Astrocyte (in vitro differentiated cells and primary cell): ENCODE measurements around the gene INPP5A. TPM values are rescaled to one million over a fixed set of nuclear protein-coding genes. Genes with fewer than 3 reads are reported as not detected.
A peak's percentile ranks its signal among the peaks of the same experiment; 100 is the strongest.

Experiments
- DNase-seq: peaks from one replicate; pipeline ENCODE4 v3.0.0-alpha.2; 2010; ENCODE audit warnings: low read depth
- FAIRE-seq: peaks from 2 replicates; lab custom pipeline; 2011; peaks lifted over from hg19 to GRCh38; lab: Jason Lieb, UNC
- H2AFZ ChIP-seq: 2 replicates; pipeline ENCODE4 v1.6.0; 2012; ENCODE audit warnings: low read depth, low read length, inconsistent platforms
- H3K27ac ChIP-seq: 2 replicates; pipeline ENCODE4 v1.5.1; 2011; ENCODE audit warnings: low read depth, low read length, inconsistent platforms
- H3K27me3 ChIP-seq: 2 replicates; pipeline ENCODE4 v1.6.0; 2011; ENCODE audit warnings: low read length, inconsistent platforms; ENCODE audit not compliant: insufficient read depth
- H3K36me3 ChIP-seq: 2 replicates; pipeline ENCODE4 v1.5.1; 2011; ENCODE audit warnings: low read length, inconsistent platforms; ENCODE audit not compliant: insufficient read depth
- H3K4me1 ChIP-seq: 2 replicates; pipeline ENCODE4 v1.5.1; 2011; ENCODE audit warnings: low read length, inconsistent platforms; ENCODE audit not compliant: insufficient read depth
- H3K4me2 ChIP-seq: 2 replicates; pipeline ENCODE4 v1.6.0; 2012; ENCODE audit warnings: low read length, inconsistent platforms
- H3K4me3 ChIP-seq: 2 replicates; pipeline ENCODE4 v1.5.1; 2011; ENCODE audit warnings: low read depth, mild to moderate bottlenecking, low read length, inconsistent platforms; ENCODE audit not compliant: insufficient read depth
- H3K79me2 ChIP-seq: 2 replicates; pipeline ENCODE4 v1.6.0; 2012; ENCODE audit warnings: mild to moderate bottlenecking, low read length, inconsistent platforms; ENCODE audit not compliant: insufficient read depth
- H3K9ac ChIP-seq: 2 replicates; pipeline ENCODE4 v1.6.0; 2012; ENCODE audit warnings: mild to moderate bottlenecking, low read length, inconsistent platforms
- H3K9me3 ChIP-seq: 2 replicates; pipeline ENCODE4 v1.5.1; 2012; ENCODE audit warnings: low read depth, mild to moderate bottlenecking, low read length, inconsistent platforms; ENCODE audit not compliant: insufficient read depth
- H4K20me1 ChIP-seq: 2 replicates; pipeline ENCODE4 v1.6.0; 2012; ENCODE audit warnings: low read length, inconsistent platforms; ENCODE audit not compliant: insufficient read depth
- H3K27ac Mint-ChIP-seq: one replicate; pipeline ENCODE4 v1.8.0; 2021; ENCODE audit warnings: mild to moderate bottlenecking, mixed read lengths; ENCODE audit not compliant: unreplicated experiment
- H3K27me3 Mint-ChIP-seq: one replicate; pipeline ENCODE4 v1.8.0; 2021; ENCODE audit warnings: low read depth, mixed read lengths; ENCODE audit not compliant: unreplicated experiment
- H3K36me3 Mint-ChIP-seq: one replicate; pipeline ENCODE4 v1.8.0; 2021; ENCODE audit warnings: low read depth, mixed read lengths; ENCODE audit not compliant: unreplicated experiment
- H3K4me1 Mint-ChIP-seq: one replicate; pipeline ENCODE4 v1.8.0; 2021; ENCODE audit warnings: low read depth, mixed read lengths; ENCODE audit not compliant: unreplicated experiment
- H3K4me3 Mint-ChIP-seq: one replicate; pipeline ENCODE4 v1.8.0; 2021; ENCODE audit warnings: mild to moderate bottlenecking, moderate library complexity, mixed read lengths; ENCODE audit not compliant: unreplicated experiment
- H3K9me3 Mint-ChIP-seq: one replicate; pipeline ENCODE4 v1.8.0; 2021; ENCODE audit warnings: mild to moderate bottlenecking, mixed read lengths; ENCODE audit not compliant: unreplicated experiment
- CTCF ChIP-seq: IDR thresholded peaks from 2 replicates; pipeline ENCODE4 v1.5.1; 2011; ENCODE audit warnings: low read depth, mild to moderate bottlenecking, inconsistent platforms, low read length, moderate library complexity; ENCODE audit not compliant: insufficient read depth
- EZH2 ChIP-seq: IDR thresholded peaks from 2 replicates; pipeline ENCODE4 v1.6.1; 2012; ENCODE audit warnings: mild to moderate bottlenecking, low read length, inconsistent platforms; ENCODE audit not compliant: insufficient read depth
- total RNA-seq: library from RNA; stranded (reverse); gene quantifications from 2 replicates; pipeline ENCODE4 v1.2.1, GENCODE V29; 2021

The INPP5A gene
- total RNA-seq, 1 donor from 2014 or later, result 39.1 TPM

- Histone ChIP-seq H3K9me3 (no peaks in the 10 kb centered on the region), H4K20me1 (peaks cover 26% of the 10 kb centered on the region), H3K4me2 (peak overlapping the region; percentile 84), H3K36me3 (no peaks in the 10 kb centered on the region), H3K4me3 (peak overlapping the region; percentile 40), H3K9ac (peak overlapping the region; percentile 58), H3K79me2 (no peaks in the 10 kb centered on the region), H3K27me3 (no peaks in the 10 kb centered on the region), H2AFZ (no peak overlapping the region), H3K4me1 (peaks cover 28% of the 10 kb centered on the region), H3K27ac (peak overlapping the region; percentile 87)
- peak overlapping the region; percentile 8 for H3K4me3 Mint-ChIP-seq
- TF ChIP-seq EZH2, result no peak
- TF ChIP-seq CTCF, result no peak
- peaks cover 11% of the 10 kb centered on the region for H3K36me3 Mint-ChIP-seq
- H3K9me3 Mint-ChIP-seq, result no peaks in the 10 kb centered on the region
- no peaks in the 10 kb centered on the region for H3K27me3 Mint-ChIP-seq
- FAIRE-seq, result no peak
- H3K4me1 Mint-ChIP-seq, result peaks cover 18% of the 10 kb centered on the region
- H3K27ac Mint-ChIP-seq, result peak overlapping the region; percentile 66
- DNase-seq, result peak; percentile 64
Measured at GRCh38 chr10:132743925-132744490, 206.4 kb downstream of the INPP5A start.

- no peak overlapping the region for H3K27ac Mint-ChIP-seq
- FAIRE-seq (no peak), DNase-seq (no peak)
- Histone ChIP-seq H3K79me2 (no peaks in the 10 kb centered on the region), H4K20me1 (peaks cover 20% of the 10 kb centered on the region), H2AFZ (no peak overlapping the region), H3K4me3 (no peak overlapping the region), H3K9me3 (no peaks in the 10 kb centered on the region), H3K36me3 (no peaks in the 10 kb centered on the region), H3K27me3 (no peaks in the 10 kb centered on the region), H3K9ac (no peak overlapping the region), H3K4me2 (peak overlapping the region; percentile 84), H3K4me1 (peaks cover 28% of the 10 kb centered on the region), H3K27ac (peak overlapping the region; percentile 87)
- H3K27me3 Mint-ChIP-seq, result no peaks in the 10 kb centered on the region
- H3K9me3 Mint-ChIP-seq, result no peaks in the 10 kb centered on the region
- H3K4me3 Mint-ChIP-seq, result no peak overlapping the region
- H3K4me1 Mint-ChIP-seq, result peaks cover 18% of the 10 kb centered on the region
- peaks cover 11% of the 10 kb centered on the region for H3K36me3 Mint-ChIP-seq
- TF ChIP-seq EZH2 (no peak), CTCF (no peak)
Measured at GRCh38 chr10:132744839-132745238, 207.3 kb downstream of the INPP5A start.

GRCh38 chr10:132745511-132745910, 207.9 kb downstream of the INPP5A start:
- Histone ChIP-seq H3K9ac (no peak overlapping the region), H2AFZ (no peak overlapping the region), H3K27me3 (no peaks in the 10 kb centered on the region), H3K4me2 (no peak overlapping the region), H3K27ac (no peak overlapping the region), H3K36me3 (peaks cover 3% of the 10 kb centered on the region), H3K79me2 (no peaks in the 10 kb centered on the region), H4K20me1 (peaks cover 17% of the 10 kb centered on the region), H3K4me1 (peaks cover 28% of the 10 kb centered on the region), H3K9me3 (no peaks in the 10 kb centered on the region), H3K4me3 (no peak overlapping the region)
- FAIRE-seq, result no peak
- Mint-ChIP-seq H3K4me1 (peaks cover 18% of the 10 kb centered on the region), H3K4me3 (no peak overlapping the region), H3K27me3 (no peaks in the 10 kb centered on the region), H3K27ac (no peak overlapping the region), H3K36me3 (peaks cover 8% of the 10 kb centered on the region), H3K9me3 (no peaks in the 10 kb centered on the region)
- TF ChIP-seq EZH2 (no peak), CTCF (no peak)
- no peak for DNase-seq
